ENCODE data around the gene RNF32. TPM values are rescaled to one million over a fixed set of nuclear protein-coding genes. Genes with fewer than 3 reads are reported as not detected.

The RNF32 gene
- total RNA-seq, 1 experiment from 2014 or later = 1.5 TPM

GRCh38 chr7:156677374-156678054, 36.9 kb downstream of the RNF32 start:
- Histone ChIP-seq H3K27ac (ENCODE audit: low read depth, low read length, poor library complexity, severe bottlenecking) (no peak overlapping the region), H3K9me3 (ENCODE audit: low read depth, low read length, poor library complexity, severe bottlenecking) (no peaks in the 10 kb centered on the region), H3K27me3 (replicated peaks; ENCODE audit: insufficient read depth, low read depth, low read length, poor library complexity) (no peaks in the 10 kb centered on the region), H3K4me1 (ENCODE audit: insufficient read depth, low read length, poor library complexity, severe bottlenecking) (no peaks in the 10 kb centered on the region), H3K36me3 (ENCODE audit: insufficient read depth, low read length, poor library complexity, severe bottlenecking) (no peaks in the 10 kb centered on the region), H3K4me3 (ENCODE audit: low read depth, low read length, poor library complexity, severe bottlenecking) (no peak overlapping the region)
- no TSS peak for BruUV-seq (replicated peaks)
- TF ChIP-seq EZH2 (IDR thresholded peaks at IDR 0.05; ENCODE audit: borderline replicate concordance, low read depth, low read length, poor library complexity, severe bottlenecking) (no peak), CTCF (conservative IDR thresholded peaks at IDR 0.05; ENCODE audit: low read depth, low read length) (no peak)
- ChIA-PET CTCF (no interaction called here), POLR2A (ENCODE audit: low non-redundant PET) (no interaction called here)
- no peak for DNase-seq (ENCODE audit: low spot score)
- intact Hi-C loops (cut with micrococcal nuclease; ENCODE audit: unreplicated experiment) = no loop called here

- TF ChIP-seq CTCF (conservative IDR thresholded peaks at IDR 0.05; ENCODE audit: low read depth, low read length) (no peak), EZH2 (IDR thresholded peaks at IDR 0.05; ENCODE audit: borderline replicate concordance, low read depth, low read length, poor library complexity, severe bottlenecking) (no peak)
- H3K27ac ChIP-seq (ENCODE audit: low read depth, low read length, poor library complexity, severe bottlenecking) = no peak overlapping the region
- ChIA-PET CTCF (no interaction called here), POLR2A (ENCODE audit: low non-redundant PET) (no interaction called here)
- H3K4me1 ChIP-seq (ENCODE audit: insufficient read depth, low read length, poor library complexity, severe bottlenecking) = no peaks in the 10 kb centered on the region
- H3K36me3 ChIP-seq (ENCODE audit: insufficient read depth, low read length, poor library complexity, severe bottlenecking) = no peaks in the 10 kb centered on the region
- no TSS peak for BruUV-seq (replicated peaks)
- no peak overlapping the region for H3K4me3 ChIP-seq (ENCODE audit: low read depth, low read length, poor library complexity, severe bottlenecking)
- intact Hi-C loops (cut with micrococcal nuclease; ENCODE audit: unreplicated experiment) = no loop called here
- DNase-seq (ENCODE audit: low spot score) = no peak
- no peaks in the 10 kb centered on the region for H3K9me3 ChIP-seq (ENCODE audit: low read depth, low read length, poor library complexity, severe bottlenecking)
- H3K27me3 ChIP-seq (replicated peaks; ENCODE audit: insufficient read depth, low read depth, low read length, poor library complexity) = no peaks in the 10 kb centered on the region
Measured at GRCh38 chr7:156680281-156680680, 39.7 kb downstream of the RNF32 start.

GRCh38 chr7:156682928-156683327, 42.4 kb downstream of the RNF32 start:
- Histone ChIP-seq H3K27me3 (replicated peaks; ENCODE audit: insufficient read depth, low read depth, low read length, poor library complexity) (no peaks in the 10 kb centered on the region), H3K4me1 (ENCODE audit: insufficient read depth, low read length, poor library complexity, severe bottlenecking) (no peaks in the 10 kb centered on the region), H3K27ac (ENCODE audit: low read depth, low read length, poor library complexity, severe bottlenecking) (no peak overlapping the region), H3K9me3 (ENCODE audit: low read depth, low read length, poor library complexity, severe bottlenecking) (no peaks in the 10 kb centered on the region), H3K4me3 (ENCODE audit: low read depth, low read length, poor library complexity, severe bottlenecking) (no peak overlapping the region), H3K36me3 (ENCODE audit: insufficient read depth, low read length, poor library complexity, severe bottlenecking) (no peaks in the 10 kb centered on the region)
- POLR2A ChIA-PET (ENCODE audit: low non-redundant PET) = no interaction called here
- TF ChIP-seq EZH2 (IDR thresholded peaks at IDR 0.05; ENCODE audit: borderline replicate concordance, low read depth, low read length, poor library complexity, severe bottlenecking) = no peak
- TF ChIP-seq CTCF (conservative IDR thresholded peaks at IDR 0.05; ENCODE audit: low read depth, low read length) = no peak
- no peak for DNase-seq (ENCODE audit: low spot score)
- no TSS peak for BruUV-seq (replicated peaks)
- CTCF ChIA-PET = no interaction called here
- intact Hi-C loops (cut with micrococcal nuclease; ENCODE audit: unreplicated experiment) = no loop called here

All from A673 (cell line).